Measurements from ENCODE around the gene ALOX15B.
A peak's percentile ranks its signal among the peaks of the same experiment; 100 is the strongest.

The ALOX15B gene

GRCh38 chr17:8039611-8040168 is 831 bp downstream of the ALOX15B start:
- no peaks in the 10 kb centered on the region for H3K9me3 ChIP-seq (replicated peaks; ENCODE audit: insufficient read depth, low read length)
- H3K79me2 ChIP-seq (ENCODE audit: low read length): no peaks in the 10 kb centered on the region
- H3K9ac ChIP-seq (ENCODE audit: low read length): no peak overlapping the region
- no peaks in the 10 kb centered on the region for H3K4me1 ChIP-seq (ENCODE audit: low read length)
- no peak overlapping the region for H3K27ac ChIP-seq (ENCODE audit: low read length)
- H3K4me3 ChIP-seq (ENCODE audit: low read length): no peak overlapping the region
- H3K36me3 ChIP-seq (replicated peaks; ENCODE audit: insufficient read depth, low read length): no peaks in the 10 kb centered on the region
- TF ChIP-seq EZH2 (optimal IDR thresholded peaks at IDR 0.05; ENCODE audit: low read depth, low read length) (no peak), EZH2phosphoT487 (IDR thresholded peaks at IDR 0.05; ENCODE audit: low read length) (no peak), CTCF (IDR thresholded peaks at IDR 0.05; ENCODE audit: low read length) (no peak)
- no peak for DNase-seq
- H4K20me1 ChIP-seq (ENCODE audit: insufficient read depth, low read length): no peaks in the 10 kb centered on the region
- H3K4me2 ChIP-seq (ENCODE audit: low read depth, low read length): no peak overlapping the region
- H2AFZ ChIP-seq (ENCODE audit: low read length): no peak overlapping the region
- H3F3A ChIP-seq (ENCODE audit: insufficient read depth, low read length): no peaks in the 10 kb centered on the region
- peaks cover 74% of the 10 kb centered on the region for H3K27me3 ChIP-seq (replicated peaks; ENCODE audit: insufficient read depth, low read length)
- H3K9me2 ChIP-seq (replicated peaks; ENCODE audit: insufficient read depth, low read length): no peaks in the 10 kb centered on the region

DNA sequence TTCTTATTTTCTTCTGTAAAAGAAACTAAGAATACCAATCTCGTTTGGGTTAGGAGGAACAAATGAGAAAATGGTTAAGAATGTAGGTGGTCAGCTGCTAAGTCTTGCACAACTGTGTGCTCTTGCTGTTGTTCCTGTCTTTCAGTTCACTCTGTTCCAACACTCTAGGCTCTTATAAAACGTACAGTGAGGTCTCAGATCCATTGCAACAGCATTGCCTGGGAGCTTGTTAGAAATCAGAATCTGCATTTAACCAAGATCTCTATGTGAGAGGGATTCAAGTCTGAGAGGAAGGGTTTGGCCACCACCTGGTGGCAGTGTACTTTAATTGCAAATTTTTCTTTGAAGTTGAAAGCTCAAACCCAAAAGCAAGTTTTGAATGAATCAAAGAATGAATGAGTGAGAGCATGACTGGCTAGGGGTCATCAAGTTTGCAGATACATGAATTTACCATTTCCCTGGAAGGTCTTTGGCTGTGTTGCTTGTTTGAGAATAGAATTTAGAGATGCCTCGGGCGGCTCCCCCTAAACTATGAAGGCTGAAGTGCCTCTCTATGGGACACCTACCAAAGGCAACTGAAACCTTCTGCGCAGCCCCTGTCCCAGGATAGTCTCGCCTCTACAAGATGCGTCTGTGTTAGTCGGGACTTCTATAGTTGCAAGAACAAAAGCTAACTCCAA is 2.5 kb downstream of the ALOX15B start:
- Histone ChIP-seq H3K9me3 (replicated peaks; ENCODE audit: insufficient read depth, low read length) (no peaks in the 10 kb centered on the region), H3K79me2 (ENCODE audit: low read length) (no peaks in the 10 kb centered on the region), H3K9me2 (replicated peaks; ENCODE audit: insufficient read depth, low read length) (no peaks in the 10 kb centered on the region), H3K36me3 (replicated peaks; ENCODE audit: insufficient read depth, low read length) (no peaks in the 10 kb centered on the region), H3K27me3 (replicated peaks; ENCODE audit: insufficient read depth, low read length) (peaks cover 76% of the 10 kb centered on the region), H3K27ac (ENCODE audit: low read length) (no peak overlapping the region), H3K4me1 (ENCODE audit: low read length) (no peaks in the 10 kb centered on the region), H3K4me3 (ENCODE audit: low read length) (no peak overlapping the region), H2AFZ (ENCODE audit: low read length) (no peak overlapping the region), H4K20me1 (ENCODE audit: insufficient read depth, low read length) (no peaks in the 10 kb centered on the region), H3K9ac (ENCODE audit: low read length) (no peak overlapping the region), H3F3A (ENCODE audit: insufficient read depth, low read length) (no peaks in the 10 kb centered on the region), H3K4me2 (ENCODE audit: low read depth, low read length) (no peak overlapping the region)
- TF ChIP-seq EZH2phosphoT487 (IDR thresholded peaks at IDR 0.05; ENCODE audit: low read length) (no peak), CTCF (IDR thresholded peaks at IDR 0.05; ENCODE audit: low read length) (peak; percentile 71), EZH2 (optimal IDR thresholded peaks at IDR 0.05; ENCODE audit: low read depth, low read length) (no peak)
- peak; percentile 57 for DNase-seq

- Histone ChIP-seq H3K9me2 (replicated peaks; ENCODE audit: insufficient read depth, low read length) (no peaks in the 10 kb centered on the region), H3K4me2 (ENCODE audit: low read depth, low read length) (no peak overlapping the region)
Observed at GRCh38 chr17:8041979-8042378, 3.1 kb downstream of the ALOX15B start.

More at GRCh38 chr17:8041979-8042378, 3.1 kb downstream of the ALOX15B start:
- DNase-seq: no peak
- H3K27ac ChIP-seq (ENCODE audit: low read length): no peak overlapping the region
- no peak overlapping the region for H3K9ac ChIP-seq (ENCODE audit: low read length)
- H3K36me3 ChIP-seq (replicated peaks; ENCODE audit: insufficient read depth, low read length): no peaks in the 10 kb centered on the region
- H3K27me3 ChIP-seq (replicated peaks; ENCODE audit: insufficient read depth, low read length): peaks cover 77% of the 10 kb centered on the region
- H4K20me1 ChIP-seq (ENCODE audit: insufficient read depth, low read length): no peaks in the 10 kb centered on the region
- no peak overlapping the region for H3K4me3 ChIP-seq (ENCODE audit: low read length)
- H3F3A ChIP-seq (ENCODE audit: insufficient read depth, low read length): no peaks in the 10 kb centered on the region
- no peak overlapping the region for H2AFZ ChIP-seq (ENCODE audit: low read length)
- no peaks in the 10 kb centered on the region for H3K79me2 ChIP-seq (ENCODE audit: low read length)
- TF ChIP-seq EZH2 (optimal IDR thresholded peaks at IDR 0.05; ENCODE audit: low read depth, low read length) (no peak), CTCF (IDR thresholded peaks at IDR 0.05; ENCODE audit: low read length) (no peak), EZH2phosphoT487 (IDR thresholded peaks at IDR 0.05; ENCODE audit: low read length) (no peak)
- H3K4me1 ChIP-seq (ENCODE audit: low read length): no peaks in the 10 kb centered on the region
- no peaks in the 10 kb centered on the region for H3K9me3 ChIP-seq (replicated peaks; ENCODE audit: insufficient read depth, low read length)
